GM23338 (cell line): Measurements from ENCODE around the gene ENTHD1.

ENCODE experiments used
- CREB1 ChIP-seq: fragments of 250-450 bp; sonication (Bioruptor Pico); IDR thresholded peaks from 2 replicates; pipeline ENCODE4 v1.5.0; 2020; ENCODE audit warnings: low read depth, mild to moderate bottlenecking, moderate library complexity
- EZH2 ChIP-seq: fragments of 200-600 bp; sonication (generic); IDR thresholded peaks from one replicate; pipeline ENCODE4 v1.8.0; 2017; ENCODE audit warnings: antibody characterized with exemption, mild to moderate bottlenecking, low read depth; ENCODE audit not compliant: unreplicated experiment
- EZH2phosphoT487 ChIP-seq: fragments of 200-600 bp; sonication (generic); IDR thresholded peaks from one replicate; pipeline ENCODE4 v1.8.1; 2018; ENCODE audit warnings: antibody characterized with exemption; ENCODE audit not compliant: unreplicated experiment
- JUNB ChIP-seq: IDR thresholded peaks from one replicate; pipeline ENCODE4 v1.6.1; 2016; ENCODE audit warnings: antibody characterized with exemption; ENCODE audit not compliant: unreplicated experiment
- NANOG ChIP-seq: IDR thresholded peaks from 2 replicates; pipeline ENCODE4 v1.6.1; 2016; ENCODE audit warnings: antibody characterized with exemption, borderline replicate concordance
- POLR2AphosphoS5 ChIP-seq: IDR thresholded peaks from 2 replicates; pipeline ENCODE4 v1.6.1; 2016; ENCODE audit warnings: antibody characterized with exemption, low read depth
- STAT1 ChIP-seq: IDR thresholded peaks from one replicate; pipeline ENCODE4 v1.6.1; 2016; ENCODE audit warnings: antibody characterized with exemption; ENCODE audit not compliant: unreplicated experiment
- ZNF114 ChIP-seq: fragments of 250-450 bp; sonication (Bioruptor Pico); IDR thresholded peaks from 2 replicates; pipeline ENCODE4 v1.5.0; 2020; ENCODE audit warnings: mild to moderate bottlenecking, moderate library complexity
- ZNF331 ChIP-seq: fragments of 250-450 bp; sonication (Bioruptor Pico); IDR thresholded peaks from 2 replicates; pipeline ENCODE4 v1.5.0; 2020; ENCODE audit warnings: low read depth, mild to moderate bottlenecking, moderate library complexity
- TF ChIP-seq, protein P1 (sequence below): IDR thresholded peaks from 2 replicates; pipeline ENCODE4 v1.6.1; 2016; ENCODE audit warnings: antibody characterized with exemption
- TF ChIP-seq, protein P2 (sequence below), 2 experiments: fragments of 200-600 bp in 1 of 2; sonication (generic) in 1 of 2; conservative IDR thresholded peaks; 2 replicates each; pipeline versions ENCODE4 v1.5.1 to v1.6.1; 2016 to 2017; ENCODE audit warnings: antibody characterized with exemption in 2 of 2, low read depth in 2 of 2, mild to moderate bottlenecking in 2 of 2, moderate library complexity in 1 of 2
- TF ChIP-seq, protein P3 (sequence below): IDR thresholded peaks from one replicate; pipeline ENCODE4 v1.6.1; 2018; ENCODE audit warnings: antibody characterized with exemption; ENCODE audit not compliant: unreplicated experiment
- TF ChIP-seq, protein P4 (sequence below): fragments of 250-450 bp; sonication (Bioruptor Pico); IDR thresholded peaks from 2 replicates; pipeline ENCODE4 v1.5.0; 2020; ENCODE audit warnings: mild to moderate bottlenecking, moderate library complexity

DNA sequence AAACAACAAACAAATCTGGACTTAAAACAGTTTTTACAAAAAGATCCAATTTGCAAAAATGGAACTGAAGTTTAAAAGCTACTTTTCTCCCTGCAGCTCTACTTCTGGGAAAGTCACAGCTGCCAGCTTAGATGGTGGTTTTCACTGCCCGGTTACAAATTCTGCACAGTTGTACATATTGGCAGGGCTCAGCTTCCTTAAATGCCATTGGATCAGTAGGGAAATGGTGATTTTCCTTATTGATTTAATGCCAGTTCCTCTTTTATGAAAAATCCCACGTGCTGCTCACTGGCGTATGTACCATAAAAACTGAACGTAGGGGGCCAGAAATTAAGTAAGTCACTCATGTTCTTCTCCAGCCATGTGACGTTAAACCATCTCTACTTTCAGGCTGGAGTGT is 30.1 kb upstream of the ENTHD1 start:
- TF ChIP-seq EZH2, result no peak
- TF ChIP-seq, protein P1, sequence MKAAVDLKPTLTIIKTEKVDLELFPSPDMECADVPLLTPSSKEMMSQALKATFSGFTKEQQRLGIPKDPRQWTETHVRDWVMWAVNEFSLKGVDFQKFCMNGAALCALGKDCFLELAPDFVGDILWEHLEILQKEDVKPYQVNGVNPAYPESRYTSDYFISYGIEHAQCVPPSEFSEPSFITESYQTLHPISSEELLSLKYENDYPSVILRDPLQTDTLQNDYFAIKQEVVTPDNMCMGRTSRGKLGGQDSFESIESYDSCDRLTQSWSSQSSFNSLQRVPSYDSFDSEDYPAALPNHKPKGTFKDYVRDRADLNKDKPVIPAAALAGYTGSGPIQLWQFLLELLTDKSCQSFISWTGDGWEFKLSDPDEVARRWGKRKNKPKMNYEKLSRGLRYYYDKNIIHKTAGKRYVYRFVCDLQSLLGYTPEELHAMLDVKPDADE, result no peak
- TF ChIP-seq, protein P2, sequence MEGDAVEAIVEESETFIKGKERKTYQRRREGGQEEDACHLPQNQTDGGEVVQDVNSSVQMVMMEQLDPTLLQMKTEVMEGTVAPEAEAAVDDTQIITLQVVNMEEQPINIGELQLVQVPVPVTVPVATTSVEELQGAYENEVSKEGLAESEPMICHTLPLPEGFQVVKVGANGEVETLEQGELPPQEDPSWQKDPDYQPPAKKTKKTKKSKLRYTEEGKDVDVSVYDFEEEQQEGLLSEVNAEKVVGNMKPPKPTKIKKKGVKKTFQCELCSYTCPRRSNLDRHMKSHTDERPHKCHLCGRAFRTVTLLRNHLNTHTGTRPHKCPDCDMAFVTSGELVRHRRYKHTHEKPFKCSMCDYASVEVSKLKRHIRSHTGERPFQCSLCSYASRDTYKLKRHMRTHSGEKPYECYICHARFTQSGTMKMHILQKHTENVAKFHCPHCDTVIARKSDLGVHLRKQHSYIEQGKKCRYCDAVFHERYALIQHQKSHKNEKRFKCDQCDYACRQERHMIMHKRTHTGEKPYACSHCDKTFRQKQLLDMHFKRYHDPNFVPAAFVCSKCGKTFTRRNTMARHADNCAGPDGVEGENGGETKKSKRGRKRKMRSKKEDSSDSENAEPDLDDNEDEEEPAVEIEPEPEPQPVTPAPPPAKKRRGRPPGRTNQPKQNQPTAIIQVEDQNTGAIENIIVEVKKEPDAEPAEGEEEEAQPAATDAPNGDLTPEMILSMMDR (conservative IDR thresholded peaks at IDR 0.05; ENCODE audit: low read depth in 2 of 2), result no peak
- no peak for TF ChIP-seq POLR2AphosphoS5
- no peak for TF ChIP-seq STAT1
- TF ChIP-seq EZH2phosphoT487, result no peak
- TF ChIP-seq, protein P3, sequence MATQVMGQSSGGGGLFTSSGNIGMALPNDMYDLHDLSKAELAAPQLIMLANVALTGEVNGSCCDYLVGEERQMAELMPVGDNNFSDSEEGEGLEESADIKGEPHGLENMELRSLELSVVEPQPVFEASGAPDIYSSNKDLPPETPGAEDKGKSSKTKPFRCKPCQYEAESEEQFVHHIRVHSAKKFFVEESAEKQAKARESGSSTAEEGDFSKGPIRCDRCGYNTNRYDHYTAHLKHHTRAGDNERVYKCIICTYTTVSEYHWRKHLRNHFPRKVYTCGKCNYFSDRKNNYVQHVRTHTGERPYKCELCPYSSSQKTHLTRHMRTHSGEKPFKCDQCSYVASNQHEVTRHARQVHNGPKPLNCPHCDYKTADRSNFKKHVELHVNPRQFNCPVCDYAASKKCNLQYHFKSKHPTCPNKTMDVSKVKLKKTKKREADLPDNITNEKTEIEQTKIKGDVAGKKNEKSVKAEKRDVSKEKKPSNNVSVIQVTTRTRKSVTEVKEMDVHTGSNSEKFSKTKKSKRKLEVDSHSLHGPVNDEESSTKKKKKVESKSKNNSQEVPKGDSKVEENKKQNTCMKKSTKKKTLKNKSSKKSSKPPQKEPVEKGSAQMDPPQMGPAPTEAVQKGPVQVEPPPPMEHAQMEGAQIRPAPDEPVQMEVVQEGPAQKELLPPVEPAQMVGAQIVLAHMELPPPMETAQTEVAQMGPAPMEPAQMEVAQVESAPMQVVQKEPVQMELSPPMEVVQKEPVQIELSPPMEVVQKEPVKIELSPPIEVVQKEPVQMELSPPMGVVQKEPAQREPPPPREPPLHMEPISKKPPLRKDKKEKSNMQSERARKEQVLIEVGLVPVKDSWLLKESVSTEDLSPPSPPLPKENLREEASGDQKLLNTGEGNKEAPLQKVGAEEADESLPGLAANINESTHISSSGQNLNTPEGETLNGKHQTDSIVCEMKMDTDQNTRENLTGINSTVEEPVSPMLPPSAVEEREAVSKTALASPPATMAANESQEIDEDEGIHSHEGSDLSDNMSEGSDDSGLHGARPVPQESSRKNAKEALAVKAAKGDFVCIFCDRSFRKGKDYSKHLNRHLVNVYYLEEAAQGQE, result no peak
- no peak for TF ChIP-seq CREB1
- no peak for TF ChIP-seq NANOG
- TF ChIP-seq ZNF331 (CRISPR knock-in tag), result no peak
- TF ChIP-seq ZNF114 (CRISPR knock-in tag), result no peak
- TF ChIP-seq JUNB, result no peak
- TF ChIP-seq, protein P4, sequence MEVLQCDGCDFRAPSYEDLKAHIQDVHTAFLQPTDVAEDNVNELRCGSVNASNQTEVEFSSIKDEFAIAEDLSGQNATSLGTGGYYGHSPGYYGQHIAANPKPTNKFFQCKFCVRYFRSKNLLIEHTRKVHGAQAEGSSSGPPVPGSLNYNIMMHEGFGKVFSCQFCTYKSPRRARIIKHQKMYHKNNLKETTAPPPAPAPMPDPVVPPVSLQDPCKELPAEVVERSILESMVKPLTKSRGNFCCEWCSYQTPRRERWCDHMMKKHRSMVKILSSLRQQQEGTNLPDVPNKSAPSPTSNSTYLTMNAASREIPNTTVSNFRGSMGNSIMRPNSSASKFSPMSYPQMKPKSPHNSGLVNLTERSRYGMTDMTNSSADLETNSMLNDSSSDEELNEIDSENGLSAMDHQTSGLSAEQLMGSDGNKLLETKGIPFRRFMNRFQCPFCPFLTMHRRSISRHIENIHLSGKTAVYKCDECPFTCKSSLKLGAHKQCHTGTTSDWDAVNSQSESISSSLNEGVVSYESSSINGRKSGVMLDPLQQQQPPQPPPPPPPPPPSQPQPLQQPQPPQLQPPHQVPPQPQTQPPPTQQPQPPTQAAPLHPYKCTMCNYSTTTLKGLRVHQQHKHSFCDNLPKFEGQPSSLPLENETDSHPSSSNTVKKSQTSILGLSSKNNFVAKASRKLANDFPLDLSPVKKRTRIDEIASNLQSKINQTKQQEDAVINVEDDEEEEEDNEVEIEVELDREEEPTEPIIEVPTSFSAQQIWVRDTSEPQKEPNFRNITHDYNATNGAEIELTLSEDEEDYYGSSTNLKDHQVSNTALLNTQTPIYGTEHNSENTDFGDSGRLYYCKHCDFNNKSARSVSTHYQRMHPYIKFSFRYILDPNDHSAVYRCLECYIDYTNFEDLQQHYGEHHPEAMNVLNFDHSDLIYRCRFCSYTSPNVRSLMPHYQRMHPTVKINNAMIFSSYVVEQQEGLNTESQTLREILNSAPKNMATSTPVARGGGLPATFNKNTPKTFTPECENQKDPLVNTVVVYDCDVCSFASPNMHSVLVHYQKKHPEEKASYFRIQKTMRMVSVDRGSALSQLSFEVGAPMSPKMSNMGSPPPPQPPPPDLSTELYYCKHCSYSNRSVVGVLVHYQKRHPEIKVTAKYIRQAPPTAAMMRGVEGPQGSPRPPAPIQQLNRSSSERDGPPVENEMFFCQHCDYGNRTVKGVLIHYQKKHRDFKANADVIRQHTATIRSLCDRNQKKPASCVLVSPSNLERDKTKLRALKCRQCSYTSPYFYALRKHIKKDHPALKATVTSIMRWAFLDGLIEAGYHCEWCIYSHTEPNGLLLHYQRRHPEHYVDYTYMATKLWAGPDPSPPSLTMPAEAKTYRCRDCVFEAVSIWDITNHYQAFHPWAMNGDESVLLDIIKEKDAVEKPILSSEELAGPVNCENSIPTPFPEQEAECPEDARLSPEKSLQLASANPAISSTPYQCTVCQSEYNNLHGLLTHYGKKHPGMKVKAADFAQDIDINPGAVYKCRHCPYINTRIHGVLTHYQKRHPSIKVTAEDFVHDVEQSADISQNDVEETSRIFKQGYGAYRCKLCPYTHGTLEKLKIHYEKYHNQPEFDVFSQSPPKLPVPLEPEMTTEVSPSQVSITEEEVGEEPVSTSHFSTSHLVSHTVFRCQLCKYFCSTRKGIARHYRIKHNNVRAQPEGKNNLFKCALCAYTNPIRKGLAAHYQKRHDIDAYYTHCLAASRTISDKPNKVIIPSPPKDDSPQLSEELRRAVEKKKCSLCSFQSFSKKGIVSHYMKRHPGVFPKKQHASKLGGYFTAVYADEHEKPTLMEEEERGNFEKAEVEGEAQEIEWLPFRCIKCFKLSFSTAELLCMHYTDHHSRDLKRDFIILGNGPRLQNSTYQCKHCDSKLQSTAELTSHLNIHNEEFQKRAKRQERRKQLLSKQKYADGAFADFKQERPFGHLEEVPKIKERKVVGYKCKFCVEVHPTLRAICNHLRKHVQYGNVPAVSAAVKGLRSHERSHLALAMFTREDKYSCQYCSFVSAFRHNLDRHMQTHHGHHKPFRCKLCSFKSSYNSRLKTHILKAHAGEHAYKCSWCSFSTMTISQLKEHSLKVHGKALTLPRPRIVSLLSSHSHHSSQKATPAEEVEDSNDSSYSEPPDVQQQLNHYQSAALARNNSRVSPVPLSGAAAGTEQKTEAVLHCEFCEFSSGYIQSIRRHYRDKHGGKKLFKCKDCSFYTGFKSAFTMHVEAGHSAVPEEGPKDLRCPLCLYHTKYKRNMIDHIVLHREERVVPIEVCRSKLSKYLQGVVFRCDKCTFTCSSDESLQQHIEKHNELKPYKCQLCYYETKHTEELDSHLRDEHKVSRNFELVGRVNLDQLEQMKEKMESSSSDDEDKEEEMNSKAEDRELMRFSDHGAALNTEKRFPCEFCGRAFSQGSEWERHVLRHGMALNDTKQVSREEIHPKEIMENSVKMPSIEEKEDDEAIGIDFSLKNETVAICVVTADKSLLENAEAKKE (CRISPR knock-in tag), result no peak
